ENCODE results near the gene SLC25A39. TPM values are rescaled to one million over a fixed set of nuclear protein-coding genes. Genes with fewer than 3 reads are reported as not detected.

SLC25A39 gene
- total RNA-seq, 2 donors from 2014 or later: 63.2 to 74.6 TPM

DNA sequence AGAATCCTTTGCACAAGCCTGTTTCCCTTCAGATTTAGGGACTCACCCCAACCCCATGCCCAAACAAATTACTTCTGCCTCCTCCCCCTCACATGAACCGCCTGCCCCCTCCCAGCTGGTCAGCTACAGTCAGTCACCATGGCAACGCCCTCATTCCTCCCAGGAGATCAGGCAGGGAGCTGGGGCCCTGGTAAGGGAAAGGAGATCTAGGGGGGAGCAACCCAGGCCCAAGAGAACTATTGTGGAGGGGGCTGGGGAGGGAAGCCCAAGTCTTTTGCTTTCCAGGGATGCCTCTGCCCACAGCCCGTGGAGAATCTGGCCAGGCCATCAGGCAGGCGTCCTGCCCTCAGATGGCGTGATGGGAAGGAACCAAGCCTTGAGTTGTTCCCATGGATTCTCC is 36.2 kb upstream of the SLC25A39 start:
- no peaks in the 10 kb centered on the region for H3K9me3 ChIP-seq
- DNase-seq (ENCODE audit: low spot score) (no peak), ATAC-seq (ENCODE audit: insufficient number of reproducible peaks, low FRiP score, low read depth) (no peak)
- no peak overlapping the region for H3K4me3 ChIP-seq
- H3K36me3 ChIP-seq: no peaks in the 10 kb centered on the region
- peaks cover 7 to 10% of the 10 kb centered on the region in 2 donors for H3K4me1 ChIP-seq (ENCODE audit: control insufficient read depth in 1 of 2, low read depth in 2 of 2)
- peaks cover 5% of the 10 kb centered on the region for H3K27me3 ChIP-seq (replicated peaks; ENCODE audit: insufficient read depth)
- TF ChIP-seq CTCF (IDR thresholded peaks at IDR 0.05): no peak
- H3K27ac ChIP-seq: no peak overlapping the region

GRCh38 chr17:44360144-44360533 is 35.5 kb upstream of the SLC25A39 start:
- Histone ChIP-seq H3K9me3 (no peaks in the 10 kb centered on the region), H3K4me3 (no peak overlapping the region), H3K27me3 (replicated peaks; ENCODE audit: insufficient read depth) (peaks cover 5% of the 10 kb centered on the region), H3K4me1 (ENCODE audit: control insufficient read depth in 1 of 2, low read depth in 2 of 2) (peaks cover 7 to 10% of the 10 kb centered on the region in 2 donors), H3K36me3 (no peaks in the 10 kb centered on the region), H3K27ac (no peak overlapping the region)
- ATAC-seq (ENCODE audit: insufficient number of reproducible peaks, low FRiP score, low read depth): no peak
- DNase-seq (ENCODE audit: low spot score): no peak
- no peak for TF ChIP-seq CTCF (IDR thresholded peaks at IDR 0.05)

- Histone ChIP-seq H3K4me3 (no peak overlapping the region), H3K27me3 (replicated peaks; ENCODE audit: insufficient read depth) (peaks cover under 1% of the 10 kb centered on the region), H3K4me1 (ENCODE audit: control insufficient read depth in 1 of 2, low read depth in 2 of 2) (peaks cover 7 to 10% of the 10 kb centered on the region in 2 donors), H3K36me3 (no peaks in the 10 kb centered on the region), H3K9me3 (no peaks in the 10 kb centered on the region), H3K27ac (no peak overlapping the region)
- ATAC-seq (ENCODE audit: insufficient number of reproducible peaks, low FRiP score, low read depth) (no peak), DNase-seq (ENCODE audit: low spot score) (no peak)
- no peak for TF ChIP-seq CTCF (IDR thresholded peaks at IDR 0.05)
These were observed 35.0 kb upstream of the SLC25A39 start for GRCh38 chr17:44359458-44360143.

GRCh38 chr17:44359006-44359405 is 34.4 kb upstream of the SLC25A39 start:
- no peak for TF ChIP-seq CTCF (IDR thresholded peaks at IDR 0.05)
- H3K4me1 ChIP-seq (ENCODE audit: control insufficient read depth in 1 of 2, low read depth in 2 of 2): peaks cover 7 to 8% of the 10 kb centered on the region in 2 donors
- no peak overlapping the region for H3K27ac ChIP-seq
- H3K4me3 ChIP-seq: no peak overlapping the region
- no peaks in the 10 kb centered on the region for H3K27me3 ChIP-seq (replicated peaks; ENCODE audit: insufficient read depth)
- ATAC-seq (ENCODE audit: insufficient number of reproducible peaks, low FRiP score, low read depth) (no peak), DNase-seq (ENCODE audit: low spot score) (no peak)
- no peaks in the 10 kb centered on the region for H3K36me3 ChIP-seq
- H3K9me3 ChIP-seq: no peaks in the 10 kb centered on the region

GRCh38 chr17:44358066-44358465 is 33.4 kb upstream of the SLC25A39 start:
- H3K4me1 ChIP-seq (ENCODE audit: control insufficient read depth in 1 of 2, low read depth in 2 of 2): peaks cover 3% of the 10 kb centered on the region in 2 donors
- no peak overlapping the region for H3K4me3 ChIP-seq
- no peaks in the 10 kb centered on the region for H3K9me3 ChIP-seq
- H3K27ac ChIP-seq: no peak overlapping the region
- no peak for DNase-seq (ENCODE audit: low spot score)
- H3K27me3 ChIP-seq (replicated peaks; ENCODE audit: insufficient read depth): no peaks in the 10 kb centered on the region
- ATAC-seq (ENCODE audit: insufficient number of reproducible peaks, low FRiP score, low read depth): no peak
- H3K36me3 ChIP-seq: no peaks in the 10 kb centered on the region
- no peak for TF ChIP-seq CTCF (IDR thresholded peaks at IDR 0.05)
